Stimulated activated CD4-positive, alpha-beta T cell treated with anti-CD3 and anti-CD28 coated beads, Interleukin-4, amount 100 ng/mL, for 1 hour (primary cell): ENCODE data around the gene DPAGT1.
"Not testable (repeated sequence)": the region's sequence is repeated elsewhere in the genome, so short reads cannot be mapped to it uniquely, and the experiment has no call there.

Experiments used
- DNase-seq: peaks from one replicate; pipeline ENCODE4 v3.0.0-alpha.2; 2020

The DPAGT1 gene

DNA sequence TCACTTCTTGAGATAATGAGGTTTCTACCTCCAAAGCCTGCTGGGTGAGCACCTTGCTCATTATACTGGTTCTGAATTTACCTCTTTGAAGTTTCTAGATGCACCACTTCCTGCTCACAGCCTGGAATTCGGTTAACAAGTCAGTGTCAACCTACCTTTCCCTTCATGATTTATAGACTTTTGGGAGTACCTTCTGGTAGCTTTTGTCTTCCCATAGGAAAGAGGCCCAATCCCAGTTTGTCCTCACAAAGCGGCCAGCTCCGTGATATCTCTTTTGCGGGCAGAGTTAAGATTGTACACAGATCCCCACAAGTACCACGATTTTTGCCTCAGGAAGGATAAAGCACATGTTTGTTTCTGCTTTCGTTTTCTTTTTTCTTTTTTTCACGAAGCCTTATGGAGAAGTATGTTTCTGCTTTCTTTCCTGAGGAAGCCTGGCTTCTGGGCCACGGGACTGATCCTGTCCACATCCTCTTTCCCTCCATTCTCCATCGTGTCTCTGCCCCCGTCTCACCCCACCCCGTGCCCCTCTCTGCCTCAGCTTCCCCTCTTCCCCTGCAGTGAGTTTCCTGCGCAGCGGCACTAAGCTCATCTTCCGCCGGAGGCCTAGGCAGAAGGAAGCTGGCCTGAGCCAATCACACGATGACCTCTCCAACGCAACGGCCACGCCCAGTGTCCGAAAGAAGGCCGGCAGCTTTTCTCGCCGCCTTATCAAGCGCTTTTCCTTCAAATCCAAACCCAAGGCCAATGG, 14.0 kb upstream of the DPAGT1 start:
- peak; percentile 33 for DNase-seq

DNA sequence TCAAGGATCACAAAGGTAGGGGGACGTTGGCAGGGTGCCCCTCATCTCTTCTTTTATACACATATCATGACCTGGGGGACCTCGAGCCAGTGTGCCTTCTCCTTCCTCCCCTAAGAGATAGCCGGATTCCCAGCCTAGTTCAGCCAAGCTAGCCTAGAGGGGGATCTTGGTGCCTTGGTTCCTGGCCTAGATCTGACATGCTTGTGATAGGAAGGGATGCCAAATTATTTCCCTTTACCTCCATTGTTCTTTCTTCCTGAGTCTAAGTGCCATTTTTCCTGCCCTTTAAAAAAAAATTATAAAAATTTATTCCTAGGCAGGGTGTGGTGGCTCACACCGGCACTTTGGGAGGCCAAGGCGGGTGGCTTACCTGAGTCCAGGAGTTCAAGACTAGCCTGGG, 12.7 kb upstream of the DPAGT1 start:
- DNase-seq = no peak

DNA sequence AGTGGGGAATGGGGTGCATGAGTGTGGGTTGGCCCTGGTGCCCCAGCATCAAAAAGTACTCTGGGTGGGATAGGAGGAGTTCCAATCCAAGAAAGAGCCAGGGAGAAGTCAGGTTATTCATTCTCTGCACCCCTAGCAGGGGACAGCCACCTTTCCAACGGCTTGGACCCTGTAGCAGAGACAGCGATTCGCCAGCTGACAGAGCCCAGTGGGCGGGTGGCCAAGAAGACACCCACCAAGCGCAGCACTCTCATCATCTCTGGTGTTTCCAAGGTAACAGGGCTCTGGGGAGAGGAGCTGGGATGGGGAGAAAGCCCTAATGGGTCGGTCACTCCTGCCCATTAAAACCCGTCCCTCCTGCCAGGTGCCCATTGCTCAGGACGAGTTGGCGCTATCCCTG, 12.1 kb upstream of the DPAGT1 start:
- no peak for DNase-seq

DNA sequence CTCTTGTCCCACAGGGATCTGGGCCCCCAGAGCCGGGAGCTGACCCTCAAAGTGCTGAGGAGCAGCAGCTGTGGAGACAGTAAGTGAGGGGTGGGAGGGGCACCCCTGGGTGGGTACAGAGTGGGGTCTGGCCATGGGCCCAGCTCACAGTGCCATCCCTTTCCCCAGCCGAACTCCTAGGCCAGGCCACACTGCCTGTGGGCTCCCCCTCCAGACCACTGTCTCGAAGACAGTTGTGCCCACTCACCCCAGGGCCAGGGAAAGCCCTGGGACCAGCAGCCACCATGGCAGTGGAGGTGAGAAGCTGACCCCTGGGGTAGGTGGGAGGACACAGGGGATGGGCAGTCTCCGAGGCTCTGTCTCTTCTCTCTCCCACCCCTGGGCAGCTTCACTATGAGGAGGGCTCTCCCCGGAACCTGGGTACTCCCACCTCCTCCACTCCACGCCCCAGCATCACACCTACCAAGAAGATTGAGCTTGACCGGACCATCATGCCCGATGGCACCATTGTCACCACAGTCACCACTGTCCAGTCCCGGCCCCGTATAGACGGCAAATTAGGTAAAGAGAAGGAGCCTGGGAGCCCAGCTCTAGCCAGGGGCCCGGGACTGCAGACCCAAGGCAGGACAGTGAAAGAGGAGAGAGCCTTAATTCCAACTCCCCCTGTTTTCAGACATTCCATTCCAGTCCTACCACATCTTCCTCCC, 10.8 kb upstream of the DPAGT1 start:
- no peak for DNase-seq

DNA sequence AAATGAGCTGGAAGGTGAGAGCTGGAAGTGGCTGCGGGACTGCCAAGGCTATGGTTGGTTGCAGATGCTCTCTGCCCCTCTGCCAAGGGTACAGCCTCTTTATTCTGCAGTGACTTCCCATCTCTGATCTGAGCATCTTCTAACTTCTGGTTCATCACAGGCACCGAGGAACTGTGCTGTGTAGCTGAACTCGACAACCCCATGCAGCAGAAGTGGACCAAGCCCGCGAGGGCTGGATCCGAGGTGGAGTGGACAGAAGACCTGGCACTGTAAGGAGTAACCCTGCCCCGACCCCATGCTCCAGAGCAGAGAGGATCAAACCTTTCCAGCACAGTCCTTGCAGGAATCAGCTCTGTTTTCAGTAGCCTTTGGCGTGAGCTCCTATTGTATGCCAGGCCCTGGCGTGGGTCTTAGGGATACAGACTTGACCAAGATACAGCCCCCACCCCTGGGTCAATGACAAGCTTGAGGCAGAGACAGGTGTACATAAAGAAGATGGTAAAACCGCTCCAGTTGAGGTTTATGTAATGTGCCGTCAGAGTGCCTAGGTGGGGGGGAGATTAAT, 9.8 kb upstream of the DPAGT1 start:
- DNase-seq = no peak

DNA sequence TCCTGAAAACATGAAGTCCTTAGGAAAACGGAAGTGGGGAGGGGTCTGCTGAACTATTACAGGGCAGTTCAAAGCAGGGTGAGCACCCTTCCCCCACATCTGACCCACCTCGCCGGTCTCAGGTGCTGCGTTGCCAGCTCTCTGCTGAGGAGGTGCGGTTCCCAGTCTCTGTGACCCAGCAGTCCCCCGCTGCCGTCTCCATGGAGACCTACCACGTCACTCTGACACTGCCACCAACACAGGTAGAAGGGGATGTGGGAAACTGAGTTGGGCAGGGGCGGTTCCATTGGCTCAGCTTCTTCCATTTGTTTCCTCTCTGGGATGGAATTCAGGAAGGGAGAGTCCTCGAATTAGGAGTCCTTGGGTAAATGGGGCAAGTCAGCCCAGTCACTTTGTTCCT, 8.8 kb upstream of the DPAGT1 start:
- no peak for DNase-seq

DNA sequence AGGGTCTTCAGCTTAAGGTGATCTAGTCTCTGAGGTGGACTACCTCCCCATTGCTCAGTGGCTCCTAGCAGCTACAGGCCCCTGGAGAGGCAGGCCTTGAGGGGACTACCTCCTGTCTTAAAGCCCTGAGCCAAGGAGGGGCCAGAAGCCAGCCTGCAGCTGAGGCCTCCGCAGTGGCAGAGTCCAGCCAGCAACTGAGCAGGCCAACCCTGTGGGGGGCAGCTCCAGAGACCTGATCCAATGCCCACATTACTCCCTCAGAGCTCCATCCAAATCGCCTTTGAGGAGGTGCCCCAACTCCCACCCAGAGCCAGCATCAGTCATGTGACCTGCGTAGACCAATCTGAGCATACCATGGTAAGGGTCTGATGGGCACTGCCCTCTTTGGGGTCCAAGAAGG, 8.2 kb upstream of the DPAGT1 start:
- DNase-seq = no peak

DNA sequence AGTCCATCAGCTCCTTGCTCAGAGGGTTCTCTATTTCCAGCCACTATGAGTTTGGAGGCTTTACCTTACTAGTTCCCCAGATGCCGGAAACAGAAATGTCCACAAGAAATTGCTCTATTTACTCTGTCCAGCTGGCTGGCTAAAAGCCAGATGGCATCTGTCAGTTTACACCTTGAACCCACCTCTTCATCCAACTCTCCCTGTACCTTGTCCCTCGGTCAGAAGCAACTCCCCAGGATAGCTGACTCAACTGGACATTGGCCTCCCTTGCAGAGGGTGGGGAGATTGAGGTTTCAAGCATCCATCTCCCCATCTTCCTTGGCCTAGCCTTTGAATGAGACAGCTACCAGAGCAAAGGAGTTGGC, 7.2 kb upstream of the DPAGT1 start:
- DNase-seq = no peak

DNA sequence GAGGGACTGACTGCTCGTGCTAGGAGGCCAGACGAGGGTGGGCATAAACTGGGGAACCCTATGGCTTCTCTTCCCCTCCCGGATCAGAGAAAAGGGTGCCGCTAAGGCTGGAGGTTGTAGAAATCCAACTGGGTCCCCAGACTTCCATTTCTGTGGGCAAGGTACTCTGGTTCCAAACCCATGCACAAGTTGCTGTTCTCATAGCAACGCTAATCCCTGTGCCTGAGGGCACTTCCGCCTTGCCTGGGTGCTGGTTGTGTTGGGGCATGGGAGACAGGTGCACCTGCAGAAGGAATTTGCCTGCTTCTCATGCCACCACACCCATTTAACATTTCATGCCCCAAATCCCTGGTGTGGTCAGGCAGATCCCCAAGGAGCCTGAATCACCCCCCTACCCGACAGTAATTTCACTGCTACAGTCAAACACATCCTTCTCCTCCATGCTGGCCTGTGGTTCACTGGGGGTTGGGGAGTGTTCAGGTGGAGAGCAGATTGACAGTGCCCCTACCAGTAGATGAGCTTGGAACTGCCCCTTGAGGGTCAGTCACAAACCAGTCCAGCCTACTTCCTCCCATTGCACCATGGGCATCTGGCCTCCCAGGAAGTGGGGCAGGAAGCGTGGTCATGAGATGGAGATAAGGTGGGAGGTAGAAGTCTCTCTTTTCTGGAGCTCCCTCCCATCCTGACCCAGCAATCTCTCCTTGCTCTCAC, 6.6 kb upstream of the DPAGT1 start:
- DNase-seq = no peak

DNA sequence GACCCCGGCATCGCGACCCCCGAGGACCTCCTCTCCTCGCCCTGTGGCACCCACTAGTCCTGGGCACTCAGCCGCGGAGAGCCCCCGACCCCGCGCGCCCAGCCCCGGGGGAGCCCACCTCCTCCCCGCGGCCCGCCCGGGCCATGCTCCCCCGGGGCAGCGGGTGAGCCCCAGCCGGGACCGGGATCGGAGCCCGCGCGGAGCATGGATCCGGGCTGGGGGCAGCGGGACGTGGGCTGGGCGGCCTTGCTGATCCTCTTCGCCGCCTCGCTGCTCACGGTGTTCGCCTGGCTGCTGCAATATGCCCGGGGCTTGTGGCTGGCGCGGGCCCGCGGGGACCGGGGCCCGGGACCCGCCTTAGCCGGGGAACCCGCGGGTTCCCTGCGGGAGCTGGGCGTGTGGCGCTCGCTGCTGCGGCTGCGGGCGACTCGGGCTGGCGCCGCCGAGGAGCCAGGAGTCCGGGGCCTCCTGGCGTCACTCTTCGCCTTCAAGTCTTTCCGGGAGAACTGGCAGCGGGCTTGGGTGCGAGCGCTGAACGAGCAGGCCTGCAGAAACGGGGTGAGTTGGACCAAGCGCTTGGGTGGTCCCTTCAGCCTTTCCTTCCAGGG, 6.0 kb upstream of the DPAGT1 start:
- DNase-seq = no peak

DNA sequence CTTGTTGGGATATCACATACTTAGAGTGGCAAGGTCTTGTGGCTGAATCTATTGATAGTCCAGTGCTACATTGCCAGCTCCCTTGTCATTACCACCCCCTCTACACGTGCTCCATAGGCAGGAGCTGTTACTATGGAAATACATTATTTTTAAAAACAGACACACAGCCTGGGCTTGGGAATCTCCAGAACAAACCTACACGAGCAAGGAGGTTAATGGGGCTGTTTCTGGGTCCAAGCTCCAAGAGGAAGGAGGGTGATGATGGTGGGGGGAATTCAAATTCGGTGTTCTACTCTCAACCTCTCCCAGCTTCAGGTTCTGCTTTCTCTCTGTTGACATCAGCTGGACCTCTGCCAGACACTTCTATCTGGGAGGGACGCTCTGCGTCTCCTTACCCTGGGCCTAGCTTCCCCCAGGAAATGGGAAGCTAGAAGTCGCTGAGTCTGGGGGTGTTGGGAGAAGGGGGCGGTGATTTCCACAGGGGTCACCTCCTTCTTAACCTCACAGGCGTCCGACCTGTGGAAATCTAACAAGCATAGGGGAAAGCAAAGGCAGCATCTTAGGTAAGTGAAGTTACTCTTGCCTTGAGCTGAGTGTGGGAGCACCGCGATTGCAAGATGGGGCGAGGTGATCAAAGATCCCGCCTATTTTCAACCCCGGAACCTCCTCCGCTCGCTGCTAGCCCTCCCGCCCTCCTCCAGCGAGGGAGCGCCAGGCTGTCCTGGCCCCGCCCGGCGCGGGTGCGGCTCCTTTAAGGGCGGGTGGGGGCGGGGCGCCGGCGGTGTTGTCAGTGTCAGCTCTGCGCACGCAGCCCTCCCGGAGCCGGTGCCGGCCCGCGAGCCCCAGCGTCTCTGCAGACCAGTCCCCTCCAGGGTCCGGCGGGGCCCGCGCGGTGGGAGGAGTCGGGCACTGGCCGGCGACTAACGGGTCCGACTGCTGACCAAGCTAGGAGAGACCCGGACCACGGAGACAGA, 5.2 kb upstream of the DPAGT1 start, which contains the start of gene C2CD2L:
TSS of gene C2CD2L (plus strand) at position 781 of the 974 bp plus-strand sequence. CDS start 398 bp downstream, outside the sequence.
- DNase-seq = peak; percentile 89

DNA sequence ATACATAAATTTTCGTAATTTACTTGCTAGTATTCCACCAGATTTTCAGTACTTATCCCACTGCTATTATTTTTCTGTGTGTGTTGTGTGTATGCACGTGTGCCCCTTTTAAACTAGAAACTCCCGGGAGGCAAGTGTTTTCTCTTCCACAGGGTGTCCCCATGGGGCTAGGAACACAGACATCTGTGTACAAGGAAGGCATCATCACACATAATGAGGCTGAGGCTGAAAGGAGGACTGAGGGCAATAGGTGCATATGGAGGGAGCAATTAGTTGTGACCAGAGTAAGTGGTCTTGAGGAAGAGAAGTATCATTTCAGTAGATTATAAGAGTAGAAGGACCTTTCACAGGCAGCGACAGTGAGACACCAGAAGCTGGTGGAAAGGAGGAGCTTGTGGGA, 2.1 kb upstream of the DPAGT1 start:
- no peak for DNase-seq

DNA sequence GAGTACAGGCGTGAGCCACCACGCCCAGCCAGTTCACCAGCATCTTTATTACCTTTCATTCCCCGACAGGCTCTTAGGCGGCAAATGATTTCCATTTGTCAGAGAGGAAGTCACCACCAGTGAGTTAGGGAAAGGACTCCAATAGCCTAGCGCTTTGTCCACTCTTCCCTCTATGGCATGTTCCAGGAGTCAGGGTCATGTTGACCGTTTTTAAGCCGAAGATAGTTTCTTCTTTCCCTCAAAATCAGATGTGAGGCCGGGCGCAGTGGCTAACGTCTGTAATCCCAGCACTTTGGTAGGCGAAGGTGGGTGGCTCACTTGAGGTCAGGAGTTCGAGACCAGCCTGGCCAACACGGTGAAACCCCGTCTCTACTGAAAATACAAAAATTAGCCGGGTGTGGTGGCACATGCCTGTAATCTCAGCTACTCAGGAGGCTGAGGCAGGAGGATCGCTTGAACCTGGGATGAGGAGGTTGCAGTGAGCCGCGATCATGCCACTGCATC, 1.6 kb upstream of the DPAGT1 start:
- DNase-seq = not testable (repeated sequence)

DNA sequence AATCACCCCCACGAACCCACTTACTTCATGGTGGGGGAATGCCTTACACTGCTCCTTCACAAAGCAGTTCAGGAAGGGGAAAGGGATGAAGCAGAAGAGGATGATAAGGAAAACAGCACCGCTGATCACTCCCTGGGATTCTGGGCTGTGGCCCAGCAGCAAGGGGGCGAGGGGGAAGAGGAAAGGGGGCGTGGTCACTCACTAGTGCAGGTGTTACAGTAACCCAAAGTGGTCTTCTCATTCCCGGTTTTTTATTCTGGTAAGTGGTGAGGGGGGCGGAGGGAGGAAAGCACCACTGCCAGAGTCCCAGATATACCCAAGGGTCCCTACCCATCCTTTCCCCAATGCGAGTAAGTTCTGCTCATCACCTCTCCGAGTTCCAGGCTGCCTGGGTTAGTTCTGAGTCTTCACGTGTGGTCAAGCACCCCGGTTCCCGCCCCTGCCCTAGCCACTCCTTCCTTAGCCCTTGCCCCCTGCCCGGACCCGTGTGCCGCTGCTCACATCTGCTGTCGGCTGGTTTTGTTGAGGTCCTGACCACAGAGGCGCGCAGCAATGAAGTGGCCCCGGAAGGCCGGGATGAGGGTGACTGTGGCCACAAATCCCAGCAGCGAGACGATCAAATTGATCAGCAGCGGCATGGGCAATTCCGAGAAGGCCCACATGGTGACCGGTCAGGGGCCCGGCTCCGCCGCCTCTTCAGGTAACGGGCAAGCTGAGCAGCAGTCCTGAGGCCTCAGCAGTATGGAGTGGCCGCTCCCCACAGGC, 477 bp downstream of the DPAGT1 start:
- DNase-seq = no peak

DNA sequence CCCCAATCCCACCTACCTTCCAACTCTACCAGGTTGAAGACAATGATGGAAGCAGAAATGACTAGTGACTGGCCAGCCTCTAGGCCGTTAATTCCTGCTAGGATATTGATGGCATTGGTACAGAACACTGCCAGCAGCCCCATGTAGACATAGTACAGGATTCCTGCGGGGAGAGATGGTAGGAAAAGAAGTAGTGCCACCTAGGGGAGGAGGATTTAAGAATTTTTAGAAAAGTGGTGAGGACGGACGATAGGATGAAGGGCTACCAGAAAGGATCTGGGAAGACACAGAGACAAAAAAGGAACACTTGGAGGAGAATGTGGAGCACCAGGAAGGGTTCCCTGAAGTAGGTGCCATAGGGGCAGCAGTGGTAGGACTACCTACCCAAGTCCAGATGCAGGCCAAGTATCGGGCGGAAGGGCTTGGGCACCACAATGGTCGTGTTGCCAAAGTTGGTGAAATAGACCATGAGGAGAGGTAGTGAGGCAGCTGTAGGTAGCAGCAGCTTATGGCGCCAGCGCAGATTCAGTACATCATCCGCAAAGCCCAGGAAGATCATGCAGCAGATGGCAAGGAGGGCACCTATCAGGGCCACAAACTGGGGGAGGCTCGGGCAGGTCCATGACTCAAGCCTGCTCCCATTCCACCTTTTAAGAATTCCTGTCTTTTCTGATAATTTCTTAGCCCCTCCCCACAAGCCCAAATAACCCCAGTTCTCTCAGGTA, 1.2 kb downstream of the DPAGT1 start:
- DNase-seq = no peak

DNA sequence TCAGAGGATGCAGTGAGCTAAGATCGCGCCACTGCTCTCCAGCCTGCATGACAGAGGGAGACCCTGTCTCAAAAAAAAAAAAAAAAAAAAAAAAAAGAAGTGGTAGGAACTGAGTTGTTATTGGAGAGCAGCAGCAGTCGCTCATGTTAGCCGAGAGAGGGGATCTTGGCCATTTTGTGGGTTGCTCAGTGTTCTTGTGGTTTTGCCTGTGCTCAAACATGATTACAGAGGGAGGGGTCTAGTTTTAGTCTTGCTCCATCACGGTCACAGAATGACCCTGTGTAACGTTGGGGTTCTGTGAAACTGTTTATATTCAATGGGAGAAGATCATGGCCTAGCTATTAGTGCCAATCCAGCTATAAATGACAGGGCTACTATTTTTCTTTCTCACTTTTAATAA, 1.9 kb downstream of the DPAGT1 start:
- no peak for DNase-seq

DNA sequence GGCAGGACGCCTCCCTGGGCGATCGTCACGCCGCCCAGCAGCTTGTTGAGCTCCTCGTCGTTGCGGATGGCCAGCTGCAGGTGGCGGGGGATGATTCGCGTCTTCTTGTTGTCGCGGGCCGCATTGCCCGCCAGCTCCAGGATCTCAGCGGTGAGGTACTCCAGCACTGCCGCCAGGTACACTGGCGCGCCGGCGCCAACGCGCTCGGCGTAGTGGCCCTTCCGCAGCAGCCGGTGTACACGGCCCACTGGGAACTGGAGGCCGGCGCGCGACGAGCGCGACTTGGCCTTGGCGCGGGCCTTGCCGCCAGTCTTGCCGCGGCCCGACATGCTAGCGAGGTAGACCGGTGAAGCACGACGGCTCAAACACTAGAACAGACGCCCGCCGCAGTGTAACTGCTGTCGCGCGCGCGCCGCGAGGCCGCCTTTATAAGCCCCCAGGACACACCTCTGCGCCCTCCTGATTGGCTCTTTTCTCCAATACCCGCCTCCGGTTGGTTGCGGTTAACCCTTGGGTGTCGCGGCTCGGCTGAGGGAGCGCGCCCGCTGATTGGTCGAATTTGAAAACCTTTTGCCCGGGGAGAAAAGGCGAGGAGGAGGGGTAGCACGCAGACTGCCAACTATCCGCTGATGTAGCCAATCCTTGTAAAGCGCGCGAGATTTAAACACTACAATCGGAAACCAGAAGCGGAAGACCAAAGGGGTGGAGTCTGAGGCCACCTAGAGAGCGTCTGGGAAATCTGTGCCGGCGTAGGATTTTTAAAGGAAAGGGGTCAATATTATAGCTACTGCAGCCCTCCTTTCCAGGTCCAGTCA, 6.4 kb downstream of the DPAGT1 start:
- DNase-seq = peak; percentile 98

DNA sequence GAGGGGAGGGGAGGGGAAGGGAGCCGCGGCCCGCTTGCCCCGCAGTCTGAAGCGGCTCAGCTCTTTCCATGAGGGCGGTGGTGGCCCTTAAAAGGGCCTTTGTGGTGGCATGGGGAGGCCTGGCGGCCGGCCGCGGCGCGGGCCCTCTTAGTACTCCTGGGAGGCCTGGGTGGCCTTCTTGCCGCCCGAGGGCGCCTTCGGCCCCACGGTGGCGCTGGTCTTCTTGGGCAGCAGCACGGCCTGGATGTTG, 6.9 kb downstream of the DPAGT1 start:
- peak; percentile 57 for DNase-seq

DNA sequence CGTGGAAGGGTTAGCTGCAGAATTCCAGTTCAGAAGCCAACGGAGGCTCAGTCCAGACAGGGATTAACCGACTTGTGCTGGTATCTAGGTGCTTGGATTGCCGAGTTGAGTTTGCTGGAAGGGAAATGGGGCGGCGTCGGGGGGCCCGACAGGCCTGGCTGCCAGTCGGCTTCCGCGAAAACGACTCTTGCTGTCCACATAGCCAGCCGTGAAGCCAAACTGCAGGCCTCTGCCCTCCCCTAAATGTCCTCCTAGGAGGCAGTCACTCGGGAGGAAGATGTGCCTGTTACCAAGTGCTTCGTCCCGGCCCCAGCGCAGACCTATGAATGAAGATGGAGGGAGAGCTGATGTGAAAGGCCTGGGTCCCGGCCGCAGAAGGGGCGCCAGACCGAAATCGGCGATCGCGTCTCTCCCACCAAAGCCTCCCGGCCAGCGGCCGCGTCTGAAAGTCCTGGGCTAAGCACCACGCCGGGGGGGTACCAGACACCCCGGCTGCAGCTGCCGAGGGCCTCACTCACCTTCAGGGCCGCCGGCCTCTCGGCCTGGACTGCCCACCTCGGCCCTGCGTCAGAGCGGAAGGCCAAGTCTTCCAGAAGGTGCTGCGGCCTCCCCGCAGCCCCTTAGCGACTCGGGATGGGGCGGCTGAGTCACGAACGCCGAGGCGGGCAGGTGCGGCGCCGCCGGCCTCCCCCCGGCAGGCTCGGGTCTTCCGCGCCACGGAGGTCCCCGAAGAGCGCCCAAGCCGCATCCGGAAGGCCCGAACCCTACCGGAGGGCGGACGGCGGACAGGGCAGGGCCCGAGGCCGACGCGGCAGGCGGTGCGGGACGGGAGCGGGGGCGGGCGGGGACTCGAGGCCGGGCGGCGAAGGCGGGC, 7.5 kb downstream of the DPAGT1 start:
- peak; percentile 58 for DNase-seq
